NCI-H82 treated with DMSO at 0.1 percent for 48 hours (cell line): ENCODE data around the gene RECQL5.
"Not testable (repeated sequence)": the region's sequence is repeated elsewhere in the genome, so short reads cannot be mapped to it uniquely, and the experiment has no call there.

Source experiments
- DNase-seq: peaks from one replicate; lab custom pipeline; 2025; ENCODE audit not compliant: unreplicated experiment; lab: John Stamatoyannopoulos, UW

Gene RECQL5

GRCh38 chr17:75595284-75595919, 71.6 kb downstream of the RECQL5 start:
- DNase-seq, result no peak

DNA sequence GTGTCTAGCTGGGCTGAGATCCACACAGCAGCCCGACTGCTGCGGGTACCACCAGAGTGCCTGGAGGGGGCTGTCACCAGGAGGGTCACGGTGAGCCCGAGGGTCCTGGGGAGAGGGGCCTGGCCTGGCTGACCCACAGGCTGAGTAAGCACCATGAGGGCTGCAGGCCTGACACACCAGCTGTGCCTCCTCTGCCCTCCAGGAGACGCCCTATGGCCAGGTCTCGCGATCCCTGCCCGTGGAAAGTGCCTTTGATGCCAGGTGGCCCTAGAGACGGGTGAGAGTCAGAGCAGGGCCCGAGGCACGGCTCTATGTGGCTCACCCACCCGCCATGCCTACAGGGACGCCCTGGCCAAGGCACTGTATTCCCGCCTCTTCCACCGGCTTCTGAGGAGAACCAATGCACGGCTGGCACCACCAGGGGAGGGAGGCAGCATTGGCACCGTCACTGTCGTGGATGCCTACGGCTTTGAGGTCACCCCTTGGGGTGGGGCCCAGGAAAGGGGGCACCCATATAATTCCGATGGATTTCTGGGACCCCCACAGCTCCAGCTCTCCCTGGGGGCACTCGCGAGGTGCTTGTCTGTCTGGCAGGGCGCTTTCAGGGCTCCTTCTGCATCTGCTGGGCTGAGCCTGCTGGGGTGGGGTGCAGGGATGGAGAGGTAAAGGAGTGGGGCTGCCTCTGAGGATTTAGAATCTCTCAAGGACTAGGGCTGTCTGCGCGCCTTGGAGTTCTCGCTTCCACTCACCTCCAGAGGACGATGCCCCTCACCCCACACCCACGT, 72.3 kb downstream of the RECQL5 start:
- DNase-seq, result no peak

GRCh38 chr17:75593430-75593829, 73.5 kb downstream of the RECQL5 start:
- DNase-seq, result not testable (repeated sequence)

DNA sequence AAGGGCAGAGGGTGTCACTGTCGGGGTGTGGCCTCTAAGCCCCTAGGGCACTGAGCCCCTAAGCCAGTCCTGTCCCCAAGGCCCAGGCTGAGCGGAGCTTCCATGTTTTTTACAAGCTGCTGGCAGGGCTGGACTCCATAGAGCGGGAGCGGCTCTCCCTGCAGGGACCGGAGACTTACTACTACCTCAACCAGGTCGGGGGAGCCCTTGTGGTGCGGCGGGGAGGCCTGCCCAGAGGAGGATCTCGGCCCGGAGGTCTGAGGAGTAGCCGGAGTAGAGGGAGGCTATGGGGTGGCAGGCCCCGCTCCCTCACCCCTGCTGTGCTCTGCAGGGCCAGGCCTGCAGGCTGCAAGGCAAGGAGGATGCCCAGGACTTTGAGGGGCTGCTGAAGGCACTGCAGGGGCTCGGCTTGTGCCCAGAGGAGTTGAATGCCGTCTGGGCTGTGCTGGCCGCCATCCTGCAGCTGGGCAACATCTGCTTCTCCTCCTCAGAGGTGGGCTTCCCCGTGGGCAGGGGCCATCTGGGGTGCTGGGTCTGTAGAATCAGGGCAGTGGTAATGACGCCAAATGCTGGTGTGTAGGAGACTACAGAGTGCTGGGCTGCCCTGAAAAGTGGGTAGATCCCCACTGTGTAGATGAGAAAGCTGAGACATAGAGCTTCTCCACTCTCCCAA, 74.5 kb downstream of the RECQL5 start:
- no peak for DNase-seq

GRCh38 chr17:75591722-75592302, 75.1 kb downstream of the RECQL5 start:
- DNase-seq, result no peak

DNA sequence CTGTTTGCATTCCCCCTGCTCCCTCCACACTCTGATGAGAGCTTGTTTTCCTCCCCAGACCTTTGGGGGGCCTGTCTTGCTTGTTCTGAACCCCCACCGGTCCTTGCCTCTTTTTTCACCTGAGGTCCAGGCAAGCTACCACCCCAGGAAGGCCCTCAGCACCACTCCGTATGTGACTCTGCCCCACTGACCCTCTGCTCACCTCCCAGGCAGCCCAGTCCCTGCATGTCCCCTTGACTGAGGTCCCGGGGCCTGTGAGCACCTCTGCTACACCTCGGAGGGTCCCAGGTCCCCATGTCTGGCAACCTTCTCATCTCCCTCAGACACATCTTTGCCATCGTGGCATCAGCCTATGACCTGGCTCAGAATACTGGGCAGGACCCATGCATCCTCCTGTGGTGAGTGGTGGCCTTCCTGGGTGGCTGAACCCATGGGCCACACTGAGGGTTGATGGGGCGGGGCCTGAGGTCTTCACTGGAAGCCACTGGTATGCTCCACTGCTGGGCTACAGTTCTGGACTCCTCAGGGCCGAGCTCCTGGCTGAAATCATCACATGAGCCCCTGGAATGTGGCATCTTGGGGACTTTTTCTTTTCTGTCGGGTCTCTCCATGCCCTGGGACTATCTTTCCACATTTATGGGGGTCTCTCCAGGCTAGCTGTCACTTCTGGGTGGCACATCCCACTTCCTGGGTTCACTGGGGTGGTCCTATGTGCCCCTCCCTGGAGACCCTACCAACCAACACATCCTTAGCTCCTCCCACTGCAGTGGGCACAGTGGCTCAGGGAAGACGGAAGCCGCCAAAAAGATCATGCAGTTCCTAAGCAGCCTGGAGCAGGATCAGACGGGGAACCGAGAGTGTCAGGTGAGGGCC, 75.9 kb downstream of the RECQL5 start:
- DNase-seq, result no peak

GRCh38 chr17:75590314-75590761, 76.6 kb downstream of the RECQL5 start:
- no peak for DNase-seq

DNA sequence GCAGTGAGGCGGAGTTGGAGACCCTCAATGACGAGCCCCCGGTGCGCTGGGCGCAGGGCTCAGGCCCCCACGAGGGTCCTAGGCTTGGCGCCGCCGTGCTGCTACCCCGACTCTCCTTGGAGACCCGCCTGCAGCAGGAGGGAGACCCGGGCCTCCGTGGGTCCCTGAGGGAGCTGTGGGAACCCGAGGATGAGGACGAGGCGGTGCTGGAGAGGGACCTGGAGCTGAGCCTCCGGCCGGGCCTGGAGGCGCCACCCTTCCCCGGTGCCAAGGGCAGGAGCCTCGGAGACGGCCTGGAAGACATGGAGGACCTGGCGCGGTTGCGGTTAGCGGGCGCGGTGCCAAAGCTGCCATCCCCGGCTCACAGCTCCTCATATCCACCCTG, 77.0 kb downstream of the RECQL5 start:
- no peak for DNase-seq

DNA sequence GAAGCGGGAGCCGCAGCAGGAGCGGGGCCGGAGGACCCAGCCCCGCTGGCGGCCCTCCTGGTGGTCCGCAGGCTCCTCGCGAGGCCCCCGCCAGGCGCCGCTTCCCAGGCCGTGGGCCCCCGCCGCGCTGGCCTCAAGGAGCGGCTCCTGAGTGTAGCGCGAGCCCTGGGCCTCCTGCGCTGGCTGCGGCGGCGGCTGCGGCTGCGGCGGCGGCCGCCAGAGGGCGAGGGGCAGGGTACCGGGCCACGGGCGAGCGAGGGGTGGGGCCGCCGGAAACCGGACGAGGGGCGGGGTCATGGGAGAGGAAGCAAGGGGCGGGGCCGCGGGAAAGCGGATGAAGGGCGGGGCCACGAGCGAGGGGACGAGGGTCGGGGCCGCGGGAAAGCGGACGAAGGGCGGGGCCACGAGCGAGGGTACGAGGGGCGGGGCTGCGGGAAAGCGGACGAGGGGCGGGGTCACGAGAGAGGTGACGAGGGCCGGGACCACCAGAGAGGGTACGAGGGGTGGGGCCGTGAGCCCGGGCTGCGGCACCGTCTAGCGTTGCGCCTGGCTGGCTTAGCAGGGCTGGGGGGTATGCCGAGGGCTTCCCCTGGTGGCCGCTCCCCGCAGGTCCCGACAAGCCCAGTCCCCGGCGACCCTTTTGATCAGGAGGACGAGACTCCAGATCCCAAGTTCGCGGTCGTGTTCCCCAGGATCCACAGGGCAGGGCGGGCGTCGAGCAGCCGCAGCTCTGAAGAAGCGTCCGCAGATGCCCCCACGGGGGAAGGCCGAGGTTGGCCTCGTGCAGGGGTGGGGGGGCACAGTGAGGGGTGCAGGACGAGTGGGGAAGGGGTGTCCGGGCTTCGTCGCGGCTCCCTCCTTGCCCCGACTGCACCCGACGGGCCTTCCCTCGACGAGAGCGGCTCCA, 77.7 kb downstream of the RECQL5 start:
- DNase-seq, result peak; percentile 77

- DNase-seq, result no peak
These were observed 78.3 kb downstream of the RECQL5 start for GRCh38 chr17:75588596-75589011.

DNA sequence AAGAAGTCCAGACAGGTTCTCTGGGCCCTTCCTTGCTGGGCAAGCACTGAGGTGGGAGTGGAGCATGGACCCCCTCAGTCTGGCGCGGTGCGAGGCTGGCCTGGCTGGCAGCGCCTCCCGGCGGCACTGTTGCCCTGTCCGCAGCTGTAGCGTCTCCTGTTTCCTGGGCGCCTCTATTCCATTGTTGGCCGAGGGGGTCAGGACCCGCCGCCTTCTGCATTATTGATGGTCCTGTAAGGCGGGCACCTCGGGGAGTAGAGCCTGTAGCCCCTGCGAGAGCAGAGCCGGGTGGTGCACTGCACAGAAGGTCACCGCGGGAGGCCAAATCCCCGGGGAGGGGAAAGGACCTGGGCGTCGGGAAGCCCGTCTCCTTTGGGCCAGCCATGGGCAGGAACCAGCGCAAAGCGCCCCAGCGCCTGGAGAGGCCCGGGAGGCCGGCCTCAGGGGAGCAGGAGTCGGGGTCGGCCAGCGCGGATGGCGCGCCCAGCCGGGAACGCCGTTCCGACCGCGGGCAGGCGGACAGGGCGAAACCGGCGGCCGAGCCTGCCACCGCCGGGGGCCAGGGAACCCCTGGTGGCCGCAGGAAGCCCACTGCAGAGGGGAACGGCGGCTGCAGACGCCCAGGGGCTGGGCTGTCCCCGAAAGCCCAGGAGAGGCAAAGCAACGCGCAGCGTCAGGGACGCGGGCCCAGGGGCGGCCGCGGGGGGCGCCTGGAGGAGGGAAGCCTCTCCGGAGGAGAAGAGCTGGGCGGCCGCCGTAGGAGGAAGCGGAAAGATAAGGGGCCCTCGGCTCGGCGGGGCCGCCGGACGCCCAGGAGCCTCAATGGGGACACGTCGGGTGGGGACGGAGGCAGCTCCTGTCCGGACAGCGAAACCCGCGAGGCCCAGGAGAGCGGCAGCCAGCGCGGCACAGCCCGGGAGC, 79.0 kb downstream of the RECQL5 start, which contains the start of gene MYO15B:
Gene MYO15B (plus strand): TSS at position 126 of the 921 bp plus-strand sequence. CDS start 258 bp downstream, at position 384.
- DNase-seq, result no peak

- no peak for DNase-seq
These were observed 82.1 kb downstream of the RECQL5 start for GRCh38 chr17:75584849-75585175.

DNA sequence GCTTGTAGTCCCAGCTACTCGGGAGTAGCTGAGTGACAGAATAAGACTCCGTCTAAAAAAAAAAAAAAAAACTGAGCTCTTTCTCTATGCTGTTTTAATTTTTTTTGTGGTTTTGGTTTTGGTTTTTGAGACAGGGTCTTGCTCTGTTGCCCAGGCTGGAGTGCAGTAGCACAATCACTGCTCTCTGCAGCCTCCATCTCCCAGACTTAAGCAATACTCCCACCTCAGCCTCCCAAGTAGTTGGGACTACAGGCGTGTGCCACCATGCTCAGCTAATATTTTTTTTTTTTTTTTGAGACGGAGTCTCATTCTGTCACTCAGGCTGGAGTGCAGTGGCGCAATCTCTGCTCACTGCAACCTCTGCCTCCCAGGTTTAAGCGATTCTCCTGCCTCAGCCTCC, 83.8 kb downstream of the RECQL5 start:
- DNase-seq, result not testable (repeated sequence)

DNA sequence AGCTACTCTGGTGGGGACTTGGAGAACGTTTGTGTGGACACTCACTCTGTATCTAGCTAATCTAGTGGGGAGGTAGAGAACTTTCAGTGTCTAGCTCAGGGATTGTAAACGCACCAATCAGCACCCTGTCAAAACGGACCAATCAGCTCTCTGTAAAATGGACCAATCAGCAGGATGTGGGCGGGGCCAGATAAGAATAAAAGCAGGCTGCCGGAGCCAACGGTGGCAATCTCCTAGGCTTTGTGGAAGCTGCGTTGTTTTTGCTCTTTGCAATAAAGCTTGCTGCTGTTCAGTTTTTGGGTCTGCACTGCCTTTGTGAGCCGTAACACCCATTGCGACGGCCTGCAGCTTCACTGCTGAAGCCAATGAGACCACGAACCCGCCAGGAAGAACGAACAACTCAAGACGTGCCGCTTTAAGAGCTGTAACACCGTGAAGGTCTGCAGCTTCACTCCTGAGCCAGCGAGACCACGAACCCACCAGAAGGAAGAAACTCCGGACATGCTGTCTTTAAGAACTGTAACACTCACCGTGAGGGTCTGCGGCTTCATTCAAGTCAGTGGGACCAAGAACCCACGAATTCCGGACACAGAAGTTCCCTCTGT, 85.7 kb downstream of the RECQL5 start:
- DNase-seq, result not testable (repeated sequence)
